ENCODE data around the gene CRX. TPM values are rescaled to one million over a fixed set of nuclear protein-coding genes. Genes with fewer than 3 reads are reported as not detected.
"Not testable (repeated sequence)": the region's sequence is repeated elsewhere in the genome, so short reads cannot be mapped to it uniquely, and the experiment has no call there.

Gene CRX
- total RNA-seq, 1 donor from 2014 or later = not detected

- DNase-seq (ENCODE audit: low read depth, low spot score) = not testable (repeated sequence)
Observed at GRCh38 chr19:47803671-47804070, 18.1 kb upstream of the CRX start.

GRCh38 chr19:47804451-47804850 lies 17.3 kb upstream of the CRX start, which contains the start of gene TPRX1:
TSS of gene TPRX1 (minus strand) at chr19:47804551. CDS start at chr19:47804539, 12 bp downstream.
- DNase-seq (ENCODE audit: low read depth, low spot score) = not testable (repeated sequence)

GRCh38 chr19:47805313-47805712 lies 16.4 kb upstream of the CRX start:
- DNase-seq (ENCODE audit: low read depth, low spot score) = no peak

- DNase-seq (ENCODE audit: low read depth, low spot score) = no peak
Observed at GRCh38 chr19:47806435-47806834, 15.3 kb upstream of the CRX start.

GRCh38 chr19:47813304-47813994 lies 8.3 kb upstream of the CRX start:
- no peak for DNase-seq (ENCODE audit: low read depth, low spot score)

- DNase-seq (ENCODE audit: low read depth, low spot score) = no peak
Observed at GRCh38 chr19:47813995-47814328, 7.8 kb upstream of the CRX start.

GRCh38 chr19:47816270-47816669 lies 5.5 kb upstream of the CRX start:
- DNase-seq (ENCODE audit: low read depth, low spot score) = not testable (repeated sequence)

GRCh38 chr19:47818221-47818620 lies 3.5 kb upstream of the CRX start:
- not testable (repeated sequence) for DNase-seq (ENCODE audit: low read depth, low spot score)

GRCh38 chr19:47819858-47820257 lies 1.9 kb upstream of the CRX start:
- no peak for DNase-seq (ENCODE audit: low read depth, low spot score)

GRCh38 chr19:47820410-47820809 lies 1.3 kb upstream of the CRX start:
- DNase-seq (ENCODE audit: low read depth, low spot score) = no peak

GRCh38 chr19:47824396-47824795 lies 2.7 kb downstream of the CRX start:
- DNase-seq (ENCODE audit: low read depth, low spot score) = no peak

GRCh38 chr19:47826800-47827199 lies 5.1 kb downstream of the CRX start:
- DNase-seq (ENCODE audit: low read depth, low spot score) = no peak

GRCh38 chr19:47832723-47833122 lies 11.0 kb downstream of the CRX start:
- no peak for DNase-seq (ENCODE audit: low read depth, low spot score)

GRCh38 chr19:47836038-47836437 lies 14.3 kb downstream of the CRX start:
- DNase-seq (ENCODE audit: low read depth, low spot score) = no peak

- no peak for DNase-seq (ENCODE audit: low read depth, low spot score)
Observed at GRCh38 chr19:47839411-47839810, 17.7 kb downstream of the CRX start.

- DNase-seq (ENCODE audit: low read depth, low spot score) = no peak
Observed at GRCh38 chr19:47839913-47840312, 18.2 kb downstream of the CRX start.

GRCh38 chr19:47842941-47843340 lies 21.2 kb downstream of the CRX start:
- DNase-seq (ENCODE audit: low read depth, low spot score) = no peak

GRCh38 chr19:47848425-47848822 lies 26.7 kb downstream of the CRX start:
- no peak for DNase-seq (ENCODE audit: low read depth, low spot score)

- no peak for DNase-seq (ENCODE audit: low read depth, low spot score)
Observed at GRCh38 chr19:47848823-47849473, 27.2 kb downstream of the CRX start.

GRCh38 chr19:47853003-47853402 lies 31.3 kb downstream of the CRX start:
- DNase-seq (ENCODE audit: low read depth, low spot score) = no peak

GRCh38 chr19:47854459-47854858 lies 32.7 kb downstream of the CRX start:
- DNase-seq (ENCODE audit: low read depth, low spot score) = no peak

- DNase-seq (ENCODE audit: low read depth, low spot score) = not testable (repeated sequence)
Observed at GRCh38 chr19:47858231-47858630, 36.5 kb downstream of the CRX start.

- not testable (repeated sequence) for DNase-seq (ENCODE audit: low read depth, low spot score)
Observed at GRCh38 chr19:47858646-47859285, 37.0 kb downstream of the CRX start, which contains the start of gene TPRX2. TSS of gene TPRX2 (plus strand) at chr19:47859235. CDS start at chr19:47859247, 12 bp downstream.

All from pulmonary artery endothelial cell (primary cell).